H1 (cell line): Measurements from ENCODE around the gene EMP2. TPM values are rescaled to one million over a fixed set of nuclear protein-coding genes. Genes with fewer than 3 reads are reported as not detected.

Experiments
- CTCF ChIA-PET: fragments of 300-600 bp; sonication (Branson Sonifier 250); formaldehyde crosslinking; loops from one replicate; lab custom pipeline; 2021; ENCODE audit not compliant: partially characterized antibody; lab: Charles Lee
- POLR2A ChIA-PET: fragments of 300-600 bp; sonication (Branson Sonifier 250); formaldehyde crosslinking; loops from one replicate; lab custom pipeline; 2021; ENCODE audit warnings: inconsistent platforms; ENCODE audit not compliant: partially characterized antibody; lab: Charles Lee
- DNase-seq, 2 experiments: peaks; one replicate each; pipeline versions ENCODE4 v3.0.0 to v3.0.0-alpha.2; 2010 to 2022; ENCODE audit warnings: low spot score in 2 of 2, low read depth in 1 of 2, mixed read lengths in 1 of 2
- FAIRE-seq: peaks from 2 replicates; lab custom pipeline; 2011; peaks lifted over from hg19 to GRCh38; lab: Jason Lieb, UNC
- H2AFZ ChIP-seq: 2 replicates; pipeline ENCODE4 v1.8.1; 2012; ENCODE audit warnings: low read length, inconsistent platforms
- H2AK5ac ChIP-seq: 2 replicates; pipeline ENCODE4 v1.6.1; 2013; ENCODE audit warnings: low read depth, low read length
- H2BK120ac ChIP-seq: replicated peaks from 2 replicates; pipeline ENCODE3; 2013; ENCODE audit warnings: low read depth, low read length, inconsistent platforms
- H2BK12ac ChIP-seq: 2 replicates; pipeline ENCODE4 v1.6.1; 2013; ENCODE audit warnings: low read depth, low read length
- H2BK15ac ChIP-seq: 2 replicates; pipeline ENCODE4 v1.6.1; 2013; ENCODE audit warnings: low read length
- H2BK20ac ChIP-seq: 2 replicates; pipeline ENCODE4 v1.6.1; 2013; ENCODE audit warnings: low read length
- H2BK5ac ChIP-seq: 2 replicates; pipeline ENCODE4 v1.6.1; 2013; ENCODE audit warnings: low read depth, low read length
- H3K14ac ChIP-seq: 2 replicates; pipeline ENCODE4 v1.6.1; 2013; ENCODE audit warnings: inconsistent platforms; ENCODE audit not compliant: insufficient read length
- H3K18ac ChIP-seq: 2 replicates; pipeline ENCODE4 v1.6.1; 2013; ENCODE audit warnings: low read length; ENCODE audit errors: extremely low read depth
- H3K23ac ChIP-seq: 2 replicates; pipeline ENCODE4 v1.6.1; 2013; ENCODE audit warnings: inconsistent platforms; ENCODE audit not compliant: insufficient read length
- H3K23me2 ChIP-seq: 2 replicates; pipeline ENCODE4 v1.6.1; 2013; ENCODE audit warnings: low read depth, low read length
- H3K27ac ChIP-seq: 2 replicates; pipeline ENCODE4 v1.6.1; 2011; ENCODE audit warnings: low read depth, low read length, inconsistent platforms
- H3K27me3 ChIP-seq, 4 experiments: replicated peaks in 1 of 4; 1 replicate in 1 of 4; 2 replicates in 3 of 4; pipeline versions ENCODE4 v1.6.1 to v1.8.1; 2011 to 2013; ENCODE audit warnings: low read length in 3 of 4, mild to moderate bottlenecking in 3 of 4, inconsistent platforms in 2 of 4, mixed read lengths in 2 of 4, moderate library complexity in 1 of 4; ENCODE audit not compliant: control insufficient read depth in 3 of 4, insufficient read depth in 3 of 4; ENCODE audit errors: extremely low read depth in 1 of 4
- H3K36me3 ChIP-seq, 4 experiments: 2 replicates each; pipeline versions ENCODE4 v1.6.1 to v1.8.1; 2011 to 2013; ENCODE audit warnings: mild to moderate bottlenecking in 4 of 4, low read length in 3 of 4, moderate library complexity in 2 of 4, control low read depth in 1 of 4, inconsistent platforms in 1 of 4; ENCODE audit not compliant: insufficient read depth in 4 of 4, control insufficient read depth in 2 of 4
- H3K4ac ChIP-seq: replicated peaks from 2 replicates; pipeline ENCODE3; 2013; ENCODE audit warnings: low read length, low read depth, mixed read lengths, inconsistent platforms; ENCODE audit not compliant: insufficient read length
- H3K4me1 ChIP-seq, 4 experiments: replicated peaks in 1 of 4; 1 replicate in 1 of 4; 2 replicates in 3 of 4; pipeline versions ENCODE4 v1.6.1 to v1.8.1; 2011 to 2013; ENCODE audit warnings: low read length in 3 of 4, inconsistent platforms in 2 of 4, mixed read lengths in 1 of 4; ENCODE audit not compliant: insufficient read depth in 4 of 4, control insufficient read depth in 3 of 4
- H3K4me2 ChIP-seq, 2 experiments: 2 replicates each; pipeline versions ENCODE4 v1.6.1 to v1.8.1; 2011 to 2013; ENCODE audit warnings: low read depth in 2 of 2, low read length in 2 of 2, control low read depth in 1 of 2, inconsistent platforms in 1 of 2, mild to moderate bottlenecking in 1 of 2; ENCODE audit not compliant: insufficient read depth in 1 of 2
- H3K4me3 ChIP-seq, 4 experiments: fragments of 200-600, 300-600 bp in 1 of 4; sonication (generic), shearing (Covaris generic), sonication (Bioruptor Twin) in 1 of 4; 2 replicates each; pipeline versions ENCODE4 v1.5.1 to v1.8.1; 2011 to 2016; ENCODE audit warnings: low read length in 4 of 4, low read depth in 3 of 4, control low read depth in 2 of 4, inconsistent platforms in 2 of 4, mild to moderate bottlenecking in 2 of 4, mixed read lengths in 1 of 4, moderate library complexity in 1 of 4; ENCODE audit not compliant: insufficient read depth in 2 of 4; ENCODE audit errors: extremely low read depth in 1 of 4
- H3K56ac ChIP-seq: replicated peaks from 2 replicates; pipeline ENCODE3; 2013; ENCODE audit warnings: low read depth, mild to moderate bottlenecking, mixed read lengths, low read length, inconsistent platforms; ENCODE audit not compliant: insufficient read length
- H3K79me1 ChIP-seq: 2 replicates; pipeline ENCODE4 v1.6.1; 2013; ENCODE audit warnings: low read depth, low read length, control low read depth
- H3K79me2 ChIP-seq, 2 experiments: 2 replicates each; pipeline versions ENCODE4 v1.6.1 to v1.8.1; 2012 to 2013; ENCODE audit warnings: low read length in 2 of 2, mild to moderate bottlenecking in 2 of 2, inconsistent platforms in 1 of 2; ENCODE audit not compliant: insufficient read depth in 2 of 2, control insufficient read depth in 1 of 2
- H3K9ac ChIP-seq, 4 experiments: replicated peaks in 1 of 4; 1 replicate in 1 of 4; 2 replicates in 3 of 4; pipeline versions ENCODE4 v1.6.1 to v1.8.1; 2011 to 2013; ENCODE audit warnings: low read depth in 3 of 4, low read length in 3 of 4, control low read depth in 2 of 4, mild to moderate bottlenecking in 2 of 4, moderate library complexity in 2 of 4, inconsistent platforms in 1 of 4; ENCODE audit errors: extremely low read depth in 1 of 4
- H3K9me3 ChIP-seq, 2 experiments: 2 replicates each; pipeline versions ENCODE4 v1.6.1 to v1.8.1; 2012 to 2013; ENCODE audit warnings: mild to moderate bottlenecking in 2 of 2, moderate library complexity in 2 of 2, control low read depth in 1 of 2, inconsistent platforms in 1 of 2, low read depth in 1 of 2, low read length in 1 of 2, mixed read lengths in 1 of 2; ENCODE audit not compliant: insufficient read depth in 2 of 2
- H4K20me1 ChIP-seq, 2 experiments: replicated peaks in 1 of 2; 2 replicates each; pipeline versions ENCODE3 to v1.8.1; 2011 to 2013; ENCODE audit warnings: inconsistent platforms in 2 of 2, low read length in 2 of 2, mild to moderate bottlenecking in 1 of 2; ENCODE audit not compliant: insufficient read depth in 2 of 2, control insufficient read depth in 1 of 2
- H4K5ac ChIP-seq: 2 replicates; pipeline ENCODE4 v1.6.1; 2013; ENCODE audit warnings: low read length, low read depth, mixed read lengths, inconsistent platforms; ENCODE audit not compliant: insufficient read length
- H4K8ac ChIP-seq: 2 replicates; pipeline ENCODE4 v1.8.0; 2013; ENCODE audit warnings: mild to moderate bottlenecking, moderate library complexity, low read length, inconsistent platforms; ENCODE audit not compliant: insufficient read depth; ENCODE audit errors: extremely low read depth
- H4K91ac ChIP-seq: replicated peaks from 2 replicates; pipeline ENCODE3; 2013; ENCODE audit warnings: low read length, mixed read lengths, inconsistent platforms; ENCODE audit not compliant: insufficient read length
- EP300 ChIP-seq, 2 experiments: IDR thresholded peaks; 1 replicate in 1 of 2; 2 replicates in 1 of 2; pipeline ENCODE4 v1.6.1; 2011 to 2012; ENCODE audit warnings: low read depth in 2 of 2, low read length in 2 of 2, mild to moderate bottlenecking in 2 of 2, borderline replicate concordance in 1 of 2, inconsistent platforms in 1 of 2, moderate library complexity in 1 of 2
- WGBS, 2 experiments: shearing (Covaris generic) in 1 of 2; methylation state at CpG; one replicate each; pipeline versions ENCODE4 v1.1.6 to v1.1.7; 2013 to 2015; ENCODE audit warnings: low lambda C conversion rate in 2 of 2, mixed read lengths in 2 of 2, inconsistent platforms in 1 of 2, low coverage in 1 of 2, missing lambda C conversion rate in 1 of 2; ENCODE audit not compliant: insufficient replicate concordance in 2 of 2, insufficient coverage in 1 of 2, insufficient read length in 1 of 2; ENCODE audit errors: extremely low coverage in 1 of 2, missing lambda C conversion rate in 1 of 2; 5-methylcytosine and 5-hydroxymethylcytosine counted together
- polyA plus RNA-seq, 7 experiments: library from polyadenylated mRNA; depleted of rRNA in 3 of 7; stranded (reverse) in 5 of 7; unstranded in 2 of 7; fragments of >200 nt in 5 of 7; fragments of 200-250 nt in 2 of 7; gene quantifications; 1 replicate in 5 of 7; 2 replicates in 1 of 7; 4 replicates in 1 of 7; pipeline versions ENCODE4 v1.2.1 to v1.2.3, GENCODE V29; 2011 to 2013; ENCODE audit warnings: missing spikeins in 2 of 7, mixed read lengths in 2 of 7
- total RNA-seq: library from RNA; stranded (reverse); fragmentation: NEBNext Ultra II Directional; extraction: Animal tissue kit (Norgen Biotek cat#: 25700); gene quantifications from 2 replicates; pipeline ENCODE4 v1.2.1, GENCODE V29; 2021

The EMP2 gene
- total and polyA plus RNA-seq, 2 of the 8 experiments (the other 6 are each of a cell fraction or from before 2014, with no cell fraction given), result 22.6 to 23.3 TPM

- DNase-seq (no peak), FAIRE-seq (no peak)
- Histone ChIP-seq H3K4me3 (no peak overlapping the region), H3K14ac (no peak overlapping the region), H4K20me1 (no peaks in the 10 kb centered on the region), H3K79me1 (no peaks in the 10 kb centered on the region; the same call in 1 of the 2 replicates), H3K79me2 (no peaks in the 10 kb centered on the region), H3K9me3 (no peaks in the 10 kb centered on the region), H3K56ac (no peak overlapping the region), H3K23ac (no peak overlapping the region), H3K27me3 (no peaks in the 10 kb centered on the region), H2BK120ac (no peak overlapping the region), H3K4me1 (peaks cover 0 to 4% (median 0%) of the 10 kb centered on the region in 4 experiments; a peak in 2 of 7 replicates), H4K8ac (no peak overlapping the region; the same call in 1 of the 2 replicates), H2BK12ac (no peak overlapping the region), H3K9ac (no peak overlapping the region), H2BK20ac (no peak overlapping the region), H4K5ac (no peak overlapping the region), H3K23me2 (no peaks in the 10 kb centered on the region), H2BK15ac (no peak overlapping the region), H2AFZ (no peak overlapping the region), H3K4me2 (no peak overlapping the region), H3K36me3 (no peaks in the 10 kb centered on the region), H3K4ac (no peak overlapping the region), H2AK5ac (no peak overlapping the region)
- 76% methylated on average over 3 of the region's 3 CpGs; no CpG with 5 or more reads in 1 of the 2 experiments for WGBS, 2 experiments
- CTCF ChIA-PET, result no interaction called here
- POLR2A ChIA-PET, result no interaction called here
- no peak for TF ChIP-seq EP300 (IDR thresholded peaks at IDR 0.05; ENCODE audit: borderline replicate concordance in 1 of 2, low read depth in 2 of 2, low read length in 2 of 2)
- TF ChIP-seq, all 59 proteins: peak for 0
- Histone ChIP-seq H3K27ac (no peak overlapping the region), H4K91ac (no peak overlapping the region), H3K18ac (no peak overlapping the region), H2BK5ac (no peak overlapping the region)
Observed at GRCh38 chr16:10556236-10556635, 24.2 kb downstream of the EMP2 start.
